Posterior cingulate gyrus (tissue), 11 donors: ENCODE data around the gene MALAT1.

ENCODE experiments used
- DNase-seq, 10 donors: peaks; one replicate each; pipeline versions ENCODE4 v3.0.0 to v3.0.0-alpha.2; 2020 to 2021; ENCODE audit warnings: mixed read lengths in 3 of 10
- intact Hi-C: fragments of 100-400 bp; cut with DNase I; formaldehyde crosslinking; loops from one replicate; pipeline ENCODE4 v1.15.1; 2023

Gene MALAT1

DNA sequence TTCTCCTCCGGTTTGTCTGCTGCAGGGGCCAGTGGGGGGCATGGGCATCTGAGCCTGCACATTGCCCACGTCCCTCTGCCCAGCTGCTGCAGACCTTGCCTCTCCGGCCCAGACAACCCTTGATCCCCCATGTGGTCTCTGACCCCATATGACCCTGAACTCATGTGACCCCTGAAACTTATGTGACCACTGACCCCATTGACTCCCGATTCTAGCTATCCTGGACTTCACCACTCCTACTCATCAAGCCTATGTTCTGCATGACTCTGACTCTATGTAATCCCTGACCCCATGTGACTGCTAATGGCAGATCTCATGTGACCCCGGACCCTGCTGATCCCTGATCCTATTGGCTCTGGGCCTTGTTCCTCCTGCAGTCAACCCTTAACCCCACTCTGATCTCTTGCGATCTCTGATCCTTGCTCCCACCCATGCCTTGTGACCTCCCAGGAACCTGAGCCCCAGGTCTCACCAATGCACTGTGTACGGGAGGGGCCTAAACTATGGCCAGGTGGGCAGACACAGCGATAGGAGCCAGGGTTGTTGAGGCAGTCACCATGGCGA is 53.6 kb downstream of the MALAT1 start:
- no peak for DNase-seq

GRCh38 chr11:65553301-65554001 is 54.6 kb downstream of the MALAT1 start:
- intact Hi-C loops, result no loop called here
- DNase-seq, result no peak

More for the DNA sequence above, 53.6 kb downstream of the MALAT1 start:
- intact Hi-C loops, result no loop called here

DNA sequence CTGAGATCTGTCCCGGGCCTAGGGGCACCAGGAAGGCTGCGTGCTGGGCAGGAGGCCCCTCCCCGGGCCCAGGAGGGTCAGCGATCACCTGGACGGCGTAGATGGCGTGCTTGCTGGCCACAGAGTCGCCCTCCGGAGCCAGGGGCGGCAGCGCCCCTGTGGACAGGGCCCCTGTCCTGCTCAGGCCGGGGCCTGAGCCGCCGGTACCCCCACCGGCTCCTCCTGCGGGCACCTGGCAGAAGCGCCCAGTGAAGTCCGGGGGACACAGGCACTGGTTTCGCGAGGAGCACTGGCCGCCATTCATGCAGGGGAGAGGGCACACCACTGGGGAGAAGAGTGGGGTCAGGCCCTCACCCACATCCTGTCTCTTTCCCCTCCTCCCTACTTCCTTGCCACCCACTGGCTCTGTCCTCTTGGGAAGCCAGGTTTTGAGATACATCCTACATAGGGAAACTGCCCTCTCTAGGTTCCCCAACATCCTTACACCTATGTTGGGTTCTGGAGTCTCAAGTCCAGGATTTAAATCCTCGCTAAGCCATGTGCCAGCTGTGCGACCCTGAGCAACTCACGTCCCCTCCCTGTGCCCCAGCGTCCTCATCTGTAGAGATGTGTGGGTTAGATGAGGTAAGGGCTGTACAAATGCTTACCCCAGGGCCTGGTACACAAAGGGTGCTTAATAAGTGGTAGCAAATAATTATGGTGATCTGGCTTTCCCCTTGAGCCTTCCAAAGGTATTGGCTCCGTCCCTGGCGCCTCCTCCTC is 55.4 kb downstream of the MALAT1 start:
- intact Hi-C loops, result no loop called here
- DNase-seq, result no peak

DNA sequence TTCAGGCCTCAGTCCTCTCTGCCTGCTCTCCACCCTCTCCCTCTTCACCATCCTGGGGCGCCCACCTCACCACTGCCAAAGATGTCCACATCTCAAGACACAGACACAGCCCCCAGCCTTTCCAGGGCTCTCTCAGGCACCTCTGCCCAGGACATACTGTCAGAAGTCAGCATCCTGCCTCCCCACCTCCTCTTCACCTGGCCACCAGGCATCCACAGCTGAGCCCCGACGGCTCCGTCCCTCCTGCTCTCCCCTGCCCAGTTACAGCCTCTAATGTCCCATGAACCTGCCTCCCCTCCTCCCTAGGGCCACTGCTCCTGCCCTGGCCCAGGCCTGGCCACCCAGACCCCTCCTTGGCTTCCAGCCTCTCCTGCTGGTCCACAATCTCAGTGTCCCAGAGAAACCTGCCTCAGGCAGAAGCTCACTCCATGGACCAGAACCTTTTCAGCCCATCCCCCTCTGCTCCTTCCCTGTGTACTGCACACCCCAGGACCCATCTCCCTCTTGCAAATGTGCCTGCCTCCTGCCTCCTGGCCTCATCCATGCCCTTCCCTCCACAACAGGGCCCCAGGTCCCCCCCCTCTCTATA is 56.1 kb downstream of the MALAT1 start:
- no peak for DNase-seq
- intact Hi-C loops, result no loop called here

DNA sequence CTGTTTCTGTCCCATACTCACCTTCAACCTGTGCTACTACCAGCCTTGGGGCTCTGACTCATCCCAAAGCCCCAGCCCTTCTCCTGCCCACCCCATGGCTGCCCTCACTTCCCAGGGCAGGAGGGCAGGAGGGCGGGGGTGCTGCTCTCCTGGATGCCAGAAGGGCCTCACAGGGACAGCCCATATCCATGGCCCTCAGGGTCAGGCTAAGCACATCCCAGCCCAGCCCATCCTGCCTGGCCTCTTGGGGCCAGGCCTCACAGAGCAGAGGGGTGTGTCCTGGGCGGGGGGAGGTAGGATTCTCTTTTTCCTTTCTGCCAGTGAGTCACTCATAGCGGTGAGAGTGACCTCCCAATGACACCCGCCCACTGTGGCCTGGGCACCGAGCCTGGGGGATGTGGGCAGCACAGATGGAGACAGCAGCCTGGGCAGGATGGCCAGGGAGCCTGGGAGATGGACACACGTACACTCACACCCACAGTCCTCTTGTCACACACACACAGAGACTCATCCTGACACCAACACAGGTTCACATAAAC is 56.9 kb downstream of the MALAT1 start:
- DNase-seq, result no peak
- intact Hi-C loops, result no loop called here
